K562 (cell line): ENCODE data around the gene MYH3. TPM values are rescaled to one million over a fixed set of nuclear protein-coding genes. Genes with fewer than 3 reads are reported as not detected.

Experiments
- ATAC-seq: fragments of 200-7000 bp; cut with Tn5 transposase; 3 replicates; pipeline ENCODE4 v1.9.1; 2020; ENCODE audit warnings: moderate library complexity
- BruUV-seq: library from RNA; stranded (reverse); fragments of 400-500 nt; replicated peaks from 2 replicates; lab custom pipeline; 2021; lab: Mats Ljungman, UMichigan
- CTCF ChIA-PET: fragments of 300-600 bp; formaldehyde crosslinking; extraction: SDS; loops from one replicate; lab custom pipeline; 2021; ENCODE audit warnings: low intra/inter-chr PET ratio; lab: Yijun Ruan, JAX
- POLR2A ChIA-PET: fragments of 300-600, 350-650 bp; sonication (Branson Sonifier 250); formaldehyde crosslinking; extraction: SDS; loops from one replicate; lab custom pipeline; 2021; ENCODE audit warnings: antibody characterized with exemption, inconsistent platforms; lab: Yijun Ruan, JAX
- DNase-seq, 4 experiments: peaks; one replicate each; pipeline versions ENCODE4 v3.0.0 to v3.0.0-alpha.2; 2011 to 2018; ENCODE audit warnings: low spot score in 3 of 4, mixed read lengths in 3 of 4; ENCODE audit errors: extremely low read depth in 1 of 4
- FAIRE-seq: peaks from 2 replicates; lab custom pipeline; 2011; peaks lifted over from hg19 to GRCh38; lab: Jason Lieb, UNC
- H2AFZ ChIP-seq: 2 replicates; pipeline ENCODE4 v1.6.0; 2011; ENCODE audit warnings: low read depth, low read length, control low read depth, inconsistent platforms
- H3K27ac ChIP-seq: fragments of 200-600 bp; 3 replicates; pipeline ENCODE4 v1.8.0; 2011; ENCODE audit warnings: low read depth, mild to moderate bottlenecking, control low read depth, inconsistent platforms, low read length, moderate library complexity, mixed read lengths; ENCODE audit errors: extremely low read depth
- H3K27me3 ChIP-seq, 2 experiments: fragments of 300-600 bp in 1 of 2; 2 replicates in 1 of 2; 3 replicates in 1 of 2; pipeline versions ENCODE4 v1.6.0 to v1.8.0; 2011; ENCODE audit warnings: inconsistent platforms in 2 of 2, low read length in 2 of 2, mild to moderate bottlenecking in 1 of 2, mixed read lengths in 1 of 2, moderate library complexity in 1 of 2; ENCODE audit not compliant: control insufficient read depth in 2 of 2, insufficient read depth in 2 of 2
- H3K36me3 ChIP-seq: fragments of 300-600 bp; 3 replicates; pipeline ENCODE4 v1.8.0; 2011; ENCODE audit warnings: mild to moderate bottlenecking, low read length, inconsistent platforms; ENCODE audit not compliant: control insufficient read depth, insufficient read depth
- H3K4me1 ChIP-seq, 2 experiments: fragments of 200-600 bp in 1 of 2; replicated peaks in 1 of 2; 2 replicates in 1 of 2; 3 replicates in 1 of 2; pipeline versions ENCODE4 v1.5.1 to v1.8.0; 2011; ENCODE audit warnings: inconsistent platforms in 2 of 2, low read length in 2 of 2, mild to moderate bottlenecking in 1 of 2, mixed read lengths in 1 of 2, moderate library complexity in 1 of 2; ENCODE audit not compliant: control insufficient read depth in 2 of 2, insufficient read depth in 2 of 2
- H3K4me2 ChIP-seq: 2 replicates; pipeline ENCODE4 v1.6.1; 2011; ENCODE audit warnings: low read length, control low read depth, inconsistent platforms, mixed read lengths; ENCODE audit not compliant: insufficient read depth
- H3K4me3 ChIP-seq: fragments of 200-600 bp; sonication (generic), shearing (Covaris generic); 2 replicates; pipeline ENCODE4 v1.5.1; 2016; ENCODE audit warnings: control low read depth, inconsistent platforms
- H3K79me2 ChIP-seq: fragments of 200-600 bp; 3 replicates; pipeline ENCODE4 v1.8.0; 2011; ENCODE audit warnings: low read length, inconsistent platforms; ENCODE audit not compliant: control insufficient read depth, insufficient read depth
- H3K9ac ChIP-seq, 2 experiments: 2 replicates each; pipeline versions ENCODE4 v1.6.0 to v1.6.1; 2011; ENCODE audit warnings: low read depth in 2 of 2, low read length in 2 of 2, control low read depth in 1 of 2, inconsistent platforms in 1 of 2, mild to moderate bottlenecking in 1 of 2, mixed read lengths in 1 of 2; ENCODE audit not compliant: insufficient read depth in 1 of 2
- H3K9me1 ChIP-seq: one replicate; pipeline ENCODE4 v1.6.0; 2011; ENCODE audit warnings: inconsistent platforms, mild to moderate bottlenecking, low read length, moderate library complexity; ENCODE audit not compliant: control insufficient read depth, insufficient read depth
- H3K9me3 ChIP-seq: replicated peaks from 2 replicates; pipeline ENCODE4 v1.5.1; 2011; ENCODE audit warnings: low read depth, low read length, inconsistent platforms; ENCODE audit not compliant: control insufficient read depth, insufficient read depth
- H4K20me1 ChIP-seq: replicated peaks from 2 replicates; pipeline ENCODE4 v1.6.1; 2011; ENCODE audit warnings: low read length, inconsistent platforms, mixed read lengths; ENCODE audit not compliant: control insufficient read depth, insufficient read depth
- BRCA1 ChIP-seq, 2 experiments: fragments of 450-650 bp in 1 of 2; sonication (generic) in 1 of 2; formaldehyde crosslinking in 1 of 2; IDR thresholded peaks; 2 replicates each; pipeline versions ENCODE4 v1.5.0 to v1.6.1; 2017 to 2020; ENCODE audit warnings: mild to moderate bottlenecking in 1 of 2, missing genetic modification reagents in 1 of 2
- CCAR2 ChIP-seq: fragments of 200-400 bp; formaldehyde crosslinking; IDR thresholded peaks from 2 replicates; pipeline ENCODE4 v1.6.1; 2017; ENCODE audit warnings: mild to moderate bottlenecking, low read depth, low read length
- CGGBP1 ChIP-seq: fragments of 250-450 bp; sonication (Bioruptor Pico); IDR thresholded peaks from 2 replicates; pipeline ENCODE4 v1.9.0; 2021; ENCODE audit warnings: mild to moderate bottlenecking
- E2F6 ChIP-seq, 2 experiments: IDR thresholded peaks; 2 replicates each; pipeline ENCODE4 v1.6.1; 2011; ENCODE audit warnings: borderline replicate concordance in 1 of 2, control low read depth in 1 of 2, low read depth in 1 of 2, low read length in 1 of 2, mild to moderate bottlenecking in 1 of 2, mixed read lengths in 1 of 2, moderate library complexity in 1 of 2; ENCODE audit not compliant: insufficient read depth in 1 of 2, insufficient read length in 1 of 2, poor library complexity in 1 of 2, severe bottlenecking in 1 of 2; ENCODE audit errors: extremely low read depth in 1 of 2
- ERF ChIP-seq: fragments of 450-650 bp; formaldehyde crosslinking; IDR thresholded peaks from 2 replicates; pipeline ENCODE4 v1.4.0; 2020; ENCODE audit warnings: mild to moderate bottlenecking, mixed read lengths
- KLF16 ChIP-seq: IDR thresholded peaks from 2 replicates; pipeline ENCODE4 v1.6.1; 2016; ENCODE audit warnings: antibody characterized with exemption
- NEUROD1 ChIP-seq: fragments of 150-350 bp; IDR thresholded peaks from 2 replicates; pipeline ENCODE4 v1.6.1; 2014; ENCODE audit warnings: borderline replicate concordance, low read length, low read depth; ENCODE audit not compliant: partially characterized antibody
- RAD21 ChIP-seq, 2 experiments: fragments of 250-450 bp in 1 of 2; fragments of 450-650 bp in 1 of 2; sonication (Bioruptor Pico) in 1 of 2; formaldehyde crosslinking in 1 of 2; IDR thresholded peaks in 1 of 2; conservative IDR thresholded peaks in 1 of 2; 2 replicates each; pipeline versions ENCODE4 v1.4.0 to v1.8.0; 2020 to 2022; ENCODE audit warnings: mild to moderate bottlenecking in 2 of 2, moderate library complexity in 1 of 2
- SMC3 ChIP-seq: conservative IDR thresholded peaks from 2 replicates; pipeline ENCODE4 v1.6.1; 2011; ENCODE audit warnings: low read depth, low read length, improper control_type of control experiment; ENCODE audit not compliant: insufficient read depth
- WHSC1 ChIP-seq: IDR thresholded peaks from one replicate; pipeline ENCODE4 v1.6.1; 2012; ENCODE audit warnings: low read length, control low read depth, inconsistent platforms
- ZNF518B ChIP-seq: fragments of 250-450 bp; sonication (Bioruptor Pico); IDR thresholded peaks from 2 replicates; pipeline ENCODE4 v1.5.0; 2021; ENCODE audit warnings: mild to moderate bottlenecking, moderate library complexity
- WGBS: fragments of 100-300 bp; shearing (Covaris generic); methylation state at CpG from one replicate; pipeline ENCODE4 v1.1.6; 2016; ENCODE audit warnings: low coverage, mixed read lengths; ENCODE audit not compliant: insufficient coverage; ENCODE audit errors: missing lambda C conversion rate; 5-methylcytosine and 5-hydroxymethylcytosine counted together
- in situ Hi-C: fragments of 300-500 bp; cut with MboI; formaldehyde crosslinking; loops from 4 replicates; pipeline ENCODE4 v1.15.0; 2018; ENCODE audit warnings: inconsistent platforms, mixed read lengths
- intact Hi-C: fragments of 100-400 bp; cut with micrococcal nuclease; formaldehyde crosslinking; loops from 2 replicates; pipeline ENCODE4 v1.14.2; 2022
- polyA plus RNA-seq, 8 experiments: library from polyadenylated mRNA; depleted of rRNA in 4 of 8; stranded (reverse) in 5 of 8; unstranded in 3 of 8; fragments of >200 nt; fragmentation: Nextera tagmentation in 2 of 8; fragmentation: Illumina TruSeq in 1 of 8; extraction: Ambion mirVana in 2 of 8; extraction: Trizol in 1 of 8; gene quantifications; 2 replicates each; pipeline versions ENCODE4 v1.2.1 to v1.2.3, GENCODE V29; 2011 to 2014; ENCODE audit warnings: inconsistent platforms in 1 of 8, missing spikeins in 1 of 8
- total RNA-seq, 7 experiments: library from RNA; depleted of rRNA in 6 of 7; stranded (reverse); fragments of >200 nt in 6 of 7; fragmentation: Illumina TruSeq in 2 of 7; extraction: Trizol in 2 of 7; gene quantifications; 2 replicates each; pipeline versions ENCODE4 v1.2.1 to v1.2.3, GENCODE V29; 2011 to 2021; ENCODE audit warnings: low replicate concordance in 1 of 7

The MYH3 gene
- total and polyA plus RNA-seq, 9 of the 15 experiments (the other 6 are each of a cell fraction or from before 2014, with no cell fraction given) = 0.24 to 0.75 (median 0.40) TPM; not detected in 1

- TF ChIP-seq CGGBP1 (CRISPR knock-in tag) (no peak), WHSC1 (no peak), ERF (no peak), BRCA1 (IDR thresholded peaks at IDR 0.05) (no peak), BRCA1 (CRISPR knock-in tag; IDR thresholded peaks at IDR 0.05) (no peak), KLF16 (no peak)
- TF ChIP-seq, all 486 proteins: peak for 0
Observed at GRCh38 chr17:10631701-10632100, 25.4 kb downstream of the MYH3 start (continued).

- intact Hi-C loops = no loop called here
- peak; percentile 70 for FAIRE-seq
- TF ChIP-seq ZNF518B (CRISPR knock-in tag) (no peak), NEUROD1 (no peak), CCAR2 (no peak), RAD21 (CRISPR knock-in tag; conservative IDR thresholded peaks at IDR 0.05 in 1 of 2, IDR thresholded peaks at IDR 0.05 in 1 of 2) (peak in 1 of 2 experiments; percentile 50; a peak in 1 of 4 replicates), SMC3 (0 out of 2 replicates have a peak, but pooled peaks have one; percentile 28), E2F6 (IDR thresholded peaks at IDR 0.05; ENCODE audit: borderline replicate concordance in 1 of 2, extremely low read depth in 1 of 2, insufficient read depth in 1 of 2, insufficient read length in 1 of 2, low read depth in 1 of 2, low read length in 1 of 2, poor library complexity in 1 of 2, severe bottlenecking in 1 of 2) (peak in 1 of 2 experiments; percentile 29)
Observed at GRCh38 chr17:10631048-10631700, 25.9 kb downstream of the MYH3 start.

More at GRCh38 chr17:10631048-10631700, 25.9 kb downstream of the MYH3 start:
- H3K4me3 ChIP-seq = no peak overlapping the region
- peaks cover 0 to 11% of the 10 kb centered on the region in 2 experiments; a peak in 2 of 5 replicates for H3K27me3 ChIP-seq
- ChIA-PET POLR2A (interaction anchor here (0.8 kb wide), 1 partner anchor 14 kb away, joined by 3 read pairs; no protein-coding TSS in a partner anchor), CTCF (interaction anchor here (0.6 to 0.8 kb wide), 2 partner anchors 15 to 1356 kb away, joined by 3 read pairs; no protein-coding TSS in a partner anchor)
- 0 out of 2 replicates have a peak, but pooled peaks cover 3% of the 10 kb centered on the region for H4K20me1 ChIP-seq
- no peaks in the 10 kb centered on the region for H3K9me1 ChIP-seq
- peak; percentile 37 to 59 (median 46) for DNase-seq
- H3K9me3 ChIP-seq = no peaks in the 10 kb centered on the region
- H3K4me2 ChIP-seq = no peak overlapping the region
- H3K36me3 ChIP-seq = no peaks in the 10 kb centered on the region
- H3K27ac ChIP-seq = no peak overlapping the region
- 15% methylated on average over 12 of the region's 18 CpGs for WGBS
- ATAC-seq = peak; percentile 78
- peak overlapping the region; percentile 12; the same call in 1 of the 2 replicates for H2AFZ ChIP-seq
- in situ Hi-C loops = no loop called here
- H3K4me1 ChIP-seq = no peaks in the 10 kb centered on the region
- no peak overlapping the region; a peak in 1 of 4 replicates for H3K9ac ChIP-seq
- no peaks in the 10 kb centered on the region for H3K79me2 ChIP-seq
- BruUV-seq = no TSS peak
